H1 (cell line): ENCODE results near the gene MREG. TPM values are rescaled to one million over a fixed set of nuclear protein-coding genes. Genes with fewer than 3 reads are reported as not detected.

Experiments
- CHD2 ChIP-seq: IDR thresholded peaks from 2 replicates; pipeline ENCODE4 v1.6.1; 2012; ENCODE audit warnings: low read length, improper control_type of control experiment
- MAFK ChIP-seq: IDR thresholded peaks from 2 replicates; pipeline ENCODE4 v1.6.1; 2012; ENCODE audit warnings: low read depth, mild to moderate bottlenecking, improper control_type of control experiment, low read length
- TBP ChIP-seq: IDR thresholded peaks from 2 replicates; pipeline ENCODE4 v1.6.1; 2011; ENCODE audit warnings: low read depth, low read length, improper control_type of control experiment
- TEAD4 ChIP-seq: IDR thresholded peaks from 2 replicates; pipeline ENCODE4 v1.6.1; 2012; ENCODE audit warnings: low read depth, low read length, inconsistent platforms, mixed read lengths
- polyA plus RNA-seq, 7 experiments: library from polyadenylated mRNA; depleted of rRNA in 3 of 7; stranded (reverse) in 5 of 7; unstranded in 2 of 7; fragments of >200 nt in 5 of 7; fragments of 200-250 nt in 2 of 7; gene quantifications; 1 replicate in 5 of 7; 2 replicates in 1 of 7; 4 replicates in 1 of 7; pipeline versions ENCODE4 v1.2.1 to v1.2.3, GENCODE V29; 2011 to 2013; ENCODE audit warnings: missing spikeins in 2 of 7, mixed read lengths in 2 of 7
- total RNA-seq: library from RNA; stranded (reverse); fragmentation: NEBNext Ultra II Directional; extraction: Animal tissue kit (Norgen Biotek cat#: 25700); gene quantifications from 2 replicates; pipeline ENCODE4 v1.2.1, GENCODE V29; 2021
- TF ChIP-seq, protein P1 (sequence below): fragments of 300-600 bp; sonication (generic); IDR thresholded peaks from 2 replicates; pipeline ENCODE4 v1.7.1; 2012; ENCODE audit warnings: low read length, moderate library complexity, mild to moderate bottlenecking, inconsistent platforms; ENCODE audit not compliant: insufficient replicate concordance

The MREG gene
- total and polyA plus RNA-seq, 2 of the 8 experiments (the other 6 are each of a cell fraction or from before 2014, with no cell fraction given), result 7.5 to 31.9 TPM

DNA sequence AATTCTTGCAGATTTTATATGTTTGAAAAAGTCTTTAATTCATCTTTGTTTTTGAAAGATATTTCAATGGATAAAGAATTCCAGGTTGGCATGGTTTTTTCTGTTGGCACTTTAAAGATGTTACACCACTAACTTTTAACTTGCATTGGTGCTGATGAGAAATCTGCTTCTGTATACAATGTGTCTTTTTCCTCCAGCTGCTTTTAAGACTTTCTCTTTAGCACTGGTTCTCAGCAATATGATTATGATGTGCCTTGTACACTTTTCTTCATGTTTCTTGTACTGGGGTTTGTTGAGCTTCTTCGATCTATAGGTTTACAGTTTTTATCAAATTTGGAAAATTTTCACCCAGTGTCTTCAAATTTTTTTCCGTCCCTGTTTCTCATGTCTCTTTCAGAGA, 39.1 kb upstream of the MREG start (continued):
- TF ChIP-seq MAFK (no peak), TEAD4 (no peak), CHD2 (no peak), TBP (no peak)
- TF ChIP-seq, protein P1, sequence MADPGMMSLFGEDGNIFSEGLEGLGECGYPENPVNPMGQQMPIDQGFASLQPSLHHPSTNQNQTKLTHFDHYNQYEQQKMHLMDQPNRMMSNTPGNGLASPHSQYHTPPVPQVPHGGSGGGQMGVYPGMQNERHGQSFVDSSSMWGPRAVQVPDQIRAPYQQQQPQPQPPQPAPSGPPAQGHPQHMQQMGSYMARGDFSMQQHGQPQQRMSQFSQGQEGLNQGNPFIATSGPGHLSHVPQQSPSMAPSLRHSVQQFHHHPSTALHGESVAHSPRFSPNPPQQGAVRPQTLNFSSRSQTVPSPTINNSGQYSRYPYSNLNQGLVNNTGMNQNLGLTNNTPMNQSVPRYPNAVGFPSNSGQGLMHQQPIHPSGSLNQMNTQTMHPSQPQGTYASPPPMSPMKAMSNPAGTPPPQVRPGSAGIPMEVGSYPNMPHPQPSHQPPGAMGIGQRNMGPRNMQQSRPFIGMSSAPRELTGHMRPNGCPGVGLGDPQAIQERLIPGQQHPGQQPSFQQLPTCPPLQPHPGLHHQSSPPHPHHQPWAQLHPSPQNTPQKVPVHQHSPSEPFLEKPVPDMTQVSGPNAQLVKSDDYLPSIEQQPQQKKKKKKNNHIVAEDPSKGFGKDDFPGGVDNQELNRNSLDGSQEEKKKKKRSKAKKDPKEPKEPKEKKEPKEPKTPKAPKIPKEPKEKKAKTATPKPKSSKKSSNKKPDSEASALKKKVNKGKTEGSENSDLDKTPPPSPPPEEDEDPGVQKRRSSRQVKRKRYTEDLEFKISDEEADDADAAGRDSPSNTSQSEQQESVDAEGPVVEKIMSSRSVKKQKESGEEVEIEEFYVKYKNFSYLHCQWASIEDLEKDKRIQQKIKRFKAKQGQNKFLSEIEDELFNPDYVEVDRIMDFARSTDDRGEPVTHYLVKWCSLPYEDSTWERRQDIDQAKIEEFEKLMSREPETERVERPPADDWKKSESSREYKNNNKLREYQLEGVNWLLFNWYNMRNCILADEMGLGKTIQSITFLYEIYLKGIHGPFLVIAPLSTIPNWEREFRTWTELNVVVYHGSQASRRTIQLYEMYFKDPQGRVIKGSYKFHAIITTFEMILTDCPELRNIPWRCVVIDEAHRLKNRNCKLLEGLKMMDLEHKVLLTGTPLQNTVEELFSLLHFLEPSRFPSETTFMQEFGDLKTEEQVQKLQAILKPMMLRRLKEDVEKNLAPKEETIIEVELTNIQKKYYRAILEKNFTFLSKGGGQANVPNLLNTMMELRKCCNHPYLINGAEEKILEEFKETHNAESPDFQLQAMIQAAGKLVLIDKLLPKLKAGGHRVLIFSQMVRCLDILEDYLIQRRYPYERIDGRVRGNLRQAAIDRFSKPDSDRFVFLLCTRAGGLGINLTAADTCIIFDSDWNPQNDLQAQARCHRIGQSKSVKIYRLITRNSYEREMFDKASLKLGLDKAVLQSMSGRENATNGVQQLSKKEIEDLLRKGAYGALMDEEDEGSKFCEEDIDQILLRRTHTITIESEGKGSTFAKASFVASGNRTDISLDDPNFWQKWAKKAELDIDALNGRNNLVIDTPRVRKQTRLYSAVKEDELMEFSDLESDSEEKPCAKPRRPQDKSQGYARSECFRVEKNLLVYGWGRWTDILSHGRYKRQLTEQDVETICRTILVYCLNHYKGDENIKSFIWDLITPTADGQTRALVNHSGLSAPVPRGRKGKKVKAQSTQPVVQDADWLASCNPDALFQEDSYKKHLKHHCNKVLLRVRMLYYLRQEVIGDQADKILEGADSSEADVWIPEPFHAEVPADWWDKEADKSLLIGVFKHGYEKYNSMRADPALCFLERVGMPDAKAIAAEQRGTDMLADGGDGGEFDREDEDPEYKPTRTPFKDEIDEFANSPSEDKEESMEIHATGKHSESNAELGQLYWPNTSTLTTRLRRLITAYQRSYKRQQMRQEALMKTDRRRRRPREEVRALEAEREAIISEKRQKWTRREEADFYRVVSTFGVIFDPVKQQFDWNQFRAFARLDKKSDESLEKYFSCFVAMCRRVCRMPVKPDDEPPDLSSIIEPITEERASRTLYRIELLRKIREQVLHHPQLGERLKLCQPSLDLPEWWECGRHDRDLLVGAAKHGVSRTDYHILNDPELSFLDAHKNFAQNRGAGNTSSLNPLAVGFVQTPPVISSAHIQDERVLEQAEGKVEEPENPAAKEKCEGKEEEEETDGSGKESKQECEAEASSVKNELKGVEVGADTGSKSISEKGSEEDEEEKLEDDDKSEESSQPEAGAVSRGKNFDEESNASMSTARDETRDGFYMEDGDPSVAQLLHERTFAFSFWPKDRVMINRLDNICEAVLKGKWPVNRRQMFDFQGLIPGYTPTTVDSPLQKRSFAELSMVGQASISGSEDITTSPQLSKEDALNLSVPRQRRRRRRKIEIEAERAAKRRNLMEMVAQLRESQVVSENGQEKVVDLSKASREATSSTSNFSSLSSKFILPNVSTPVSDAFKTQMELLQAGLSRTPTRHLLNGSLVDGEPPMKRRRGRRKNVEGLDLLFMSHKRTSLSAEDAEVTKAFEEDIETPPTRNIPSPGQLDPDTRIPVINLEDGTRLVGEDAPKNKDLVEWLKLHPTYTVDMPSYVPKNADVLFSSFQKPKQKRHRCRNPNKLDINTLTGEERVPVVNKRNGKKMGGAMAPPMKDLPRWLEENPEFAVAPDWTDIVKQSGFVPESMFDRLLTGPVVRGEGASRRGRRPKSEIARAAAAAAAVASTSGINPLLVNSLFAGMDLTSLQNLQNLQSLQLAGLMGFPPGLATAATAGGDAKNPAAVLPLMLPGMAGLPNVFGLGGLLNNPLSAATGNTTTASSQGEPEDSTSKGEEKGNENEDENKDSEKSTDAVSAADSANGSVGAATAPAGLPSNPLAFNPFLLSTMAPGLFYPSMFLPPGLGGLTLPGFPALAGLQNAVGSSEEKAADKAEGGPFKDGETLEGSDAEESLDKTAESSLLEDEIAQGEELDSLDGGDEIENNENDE, result no peak
